GM23248 (cell line): ENCODE results near the gene PIF1. TPM values are rescaled to one million over a fixed set of nuclear protein-coding genes. Genes with fewer than 3 reads are reported as not detected.

ENCODE experiments used
- DNase-seq: peaks from one replicate; pipeline ENCODE4 v3.0.0-alpha.2; 2015
- H2AFZ ChIP-seq: fragments of 200-600 bp; sonication (generic); 2 replicates; pipeline ENCODE4 v1.6.1; 2016; ENCODE audit warnings: antibody characterized with exemption
- H3F3A ChIP-seq: fragments of 200-600 bp; sonication (generic); 2 replicates; pipeline ENCODE4 v1.6.1; 2016; ENCODE audit warnings: mild to moderate bottlenecking, antibody characterized with exemption, mixed run types; ENCODE audit not compliant: insufficient read depth
- H3K27ac ChIP-seq: fragments of 200-600 bp; sonication (generic); 2 replicates; pipeline ENCODE4 v1.5.1; 2016; ENCODE audit warnings: mild to moderate bottlenecking
- H3K27me3 ChIP-seq: fragments of 200-600 bp; sonication (generic); replicated peaks from 2 replicates; pipeline ENCODE4 v1.6.1; 2016; ENCODE audit warnings: mild to moderate bottlenecking; ENCODE audit not compliant: insufficient read depth
- H3K36me3 ChIP-seq: fragments of 200-600 bp; sonication (generic); 2 replicates; pipeline ENCODE4 v1.6.1; 2016; ENCODE audit warnings: low read depth, mild to moderate bottlenecking
- H3K4me1 ChIP-seq: fragments of 200-600 bp; sonication (generic); 2 replicates; pipeline ENCODE4 v1.6.1; 2016; ENCODE audit warnings: mild to moderate bottlenecking; ENCODE audit not compliant: insufficient read depth
- H3K4me2 ChIP-seq: fragments of 200-600 bp; sonication (generic); one replicate; pipeline ENCODE4 v1.6.1; 2016; ENCODE audit warnings: mild to moderate bottlenecking; ENCODE audit not compliant: unreplicated experiment
- H3K4me3 ChIP-seq: fragments of 200-600 bp; sonication (generic); 2 replicates; pipeline ENCODE4 v1.5.1; 2016; ENCODE audit warnings: mild to moderate bottlenecking
- H3K79me2 ChIP-seq: fragments of 200-600 bp; sonication (generic); 2 replicates; pipeline ENCODE4 v1.6.1; 2016; ENCODE audit warnings: mild to moderate bottlenecking; ENCODE audit not compliant: insufficient read depth
- H3K9ac ChIP-seq: fragments of 200-600 bp; sonication (generic); 2 replicates; pipeline ENCODE4 v1.6.1; 2016; ENCODE audit warnings: mild to moderate bottlenecking
- H3K9me2 ChIP-seq: fragments of 200-600 bp; sonication (generic); 2 replicates; pipeline ENCODE4 v1.6.1; 2016; ENCODE audit warnings: mixed run types, mild to moderate bottlenecking, moderate library complexity; ENCODE audit not compliant: insufficient read depth
- H3K9me3 ChIP-seq: fragments of 200-600 bp; sonication (generic); one replicate; pipeline ENCODE4 v1.6.1; 2017; ENCODE audit warnings: low read depth
- H4K20me1 ChIP-seq: fragments of 200-600 bp; sonication (generic); 2 replicates; pipeline ENCODE4 v1.6.0; 2016; ENCODE audit not compliant: insufficient read depth
- EZH2 ChIP-seq: fragments of 200-600 bp; sonication (generic); IDR thresholded peaks from 2 replicates; pipeline ENCODE4 v1.6.1; 2018; ENCODE audit warnings: antibody characterized with exemption, mild to moderate bottlenecking; ENCODE audit not compliant: insufficient read depth, poor library complexity, severe bottlenecking
- EZH2phosphoT487 ChIP-seq: fragments of 200-600 bp; sonication (generic); IDR thresholded peaks from 2 replicates; pipeline ENCODE4 v1.6.1; 2018; ENCODE audit warnings: antibody characterized with exemption, moderate library complexity, mild to moderate bottlenecking, low read depth; ENCODE audit not compliant: insufficient read depth
- WGBS, 2 experiments: methylation state at CpG; one replicate each; pipeline ENCODE4 v1.1.6; 2015 to 2017; ENCODE audit warnings: low lambda C conversion rate in 2 of 2, low coverage in 1 of 2; ENCODE audit errors: missing lambda C conversion rate in 2 of 2; 5-methylcytosine and 5-hydroxymethylcytosine counted together
- in situ Hi-C: fragments of 300-500 bp; cut with MboI; formaldehyde crosslinking; loops from 2 replicates; pipeline ENCODE4 v1.15.0; 2020
- polyA plus RNA-seq: library from polyadenylated mRNA; unstranded; fragments of >200 nt; fragmentation: Nextera tagmentation; extraction: Ambion mirVana; gene quantifications from 2 replicates; pipeline ENCODE4 v1.2.1, GENCODE V29; 2016
- total RNA-seq: library from RNA; depleted of rRNA; stranded (reverse); fragments of >200 nt; shearing (Covaris generic); gene quantifications from 2 replicates; pipeline ENCODE4 v1.2.3, GENCODE V29; 2014; rRNA removed

Gene PIF1
- total and polyA plus RNA-seq, 2 experiments from 2014 or later, result 7.0 to 9.7 TPM

GRCh38 chr15:64772964-64773363 is 52.5 kb downstream of the PIF1 start:
- Histone ChIP-seq H3F3A (no peaks in the 10 kb centered on the region), H3K4me3 (no peak overlapping the region), H3K79me2 (no peaks in the 10 kb centered on the region), H3K9me2 (no peaks in the 10 kb centered on the region), H3K9me3 (no peaks in the 10 kb centered on the region), H4K20me1 (no peaks in the 10 kb centered on the region), H2AFZ (no peak overlapping the region), H3K4me2 (no peak overlapping the region), H3K27ac (no peak overlapping the region), H3K4me1 (no peaks in the 10 kb centered on the region), H3K36me3 (no peaks in the 10 kb centered on the region), H3K27me3 (peaks cover 4% of the 10 kb centered on the region; the same call in 1 of the 2 replicates), H3K9ac (no peak overlapping the region)
- DNase-seq, result no peak
- in situ Hi-C loops, result no loop called here
- TF ChIP-seq EZH2phosphoT487 (no peak), EZH2 (no peak)
- 81 to 86% methylated on average over 6 of the region's 6 CpGs for WGBS, 2 experiments

GRCh38 chr15:64772488-64772887 is 53.0 kb downstream of the PIF1 start:
- no peak overlapping the region for H3K9ac ChIP-seq
- no peak overlapping the region for H3K4me3 ChIP-seq
- no peak for DNase-seq
- TF ChIP-seq EZH2, result no peak
- no peak for TF ChIP-seq EZH2phosphoT487
- no peaks in the 10 kb centered on the region for H4K20me1 ChIP-seq
- no peaks in the 10 kb centered on the region for H3F3A ChIP-seq
- in situ Hi-C loops, result no loop called here
- H3K27me3 ChIP-seq, result peaks cover 4% of the 10 kb centered on the region; the same call in 1 of the 2 replicates
- no peaks in the 10 kb centered on the region for H3K36me3 ChIP-seq
- no peaks in the 10 kb centered on the region for H3K9me3 ChIP-seq
- no peaks in the 10 kb centered on the region for H3K4me1 ChIP-seq
- WGBS, 2 experiments, result 60 to 61% methylated on average over 3 of the region's 3 CpGs
- H3K27ac ChIP-seq, result no peak overlapping the region
- no peak overlapping the region for H3K4me2 ChIP-seq
- H3K79me2 ChIP-seq, result no peaks in the 10 kb centered on the region
- H3K9me2 ChIP-seq, result no peaks in the 10 kb centered on the region
- H2AFZ ChIP-seq, result no peak overlapping the region

GRCh38 chr15:64770626-64771025 is 54.8 kb downstream of the PIF1 start:
- H3K9me2 ChIP-seq, result no peaks in the 10 kb centered on the region
- no peaks in the 10 kb centered on the region for H3K36me3 ChIP-seq
- H3F3A ChIP-seq, result no peaks in the 10 kb centered on the region
- no peaks in the 10 kb centered on the region for H3K9me3 ChIP-seq
- no peaks in the 10 kb centered on the region for H3K27me3 ChIP-seq
- H3K9ac ChIP-seq, result no peak overlapping the region
- no peaks in the 10 kb centered on the region for H3K4me1 ChIP-seq
- no peak for DNase-seq
- 31 to 40% methylated on average over 2 of the region's 2 CpGs for WGBS, 2 experiments
- no peak overlapping the region for H2AFZ ChIP-seq
- no peaks in the 10 kb centered on the region for H4K20me1 ChIP-seq
- TF ChIP-seq EZH2phosphoT487 (no peak), EZH2 (no peak)
- in situ Hi-C loops, result no loop called here
- H3K27ac ChIP-seq, result no peak overlapping the region
- H3K4me2 ChIP-seq, result no peak overlapping the region
- no peaks in the 10 kb centered on the region for H3K79me2 ChIP-seq
- H3K4me3 ChIP-seq, result no peak overlapping the region

- Histone ChIP-seq H2AFZ (no peak overlapping the region), H3K4me1 (no peaks in the 10 kb centered on the region), H3K9ac (no peak overlapping the region), H3K4me3 (no peak overlapping the region), H3K79me2 (no peaks in the 10 kb centered on the region), H3K4me2 (no peak overlapping the region), H3K9me2 (no peaks in the 10 kb centered on the region), H3K9me3 (no peaks in the 10 kb centered on the region), H3K27ac (no peak overlapping the region), H3F3A (no peaks in the 10 kb centered on the region), H3K27me3 (no peaks in the 10 kb centered on the region), H4K20me1 (no peaks in the 10 kb centered on the region), H3K36me3 (no peaks in the 10 kb centered on the region)
- TF ChIP-seq EZH2, result no peak
- 95 to 97% methylated on average over 7 of the region's 7 CpGs for WGBS, 2 experiments
- no peak for DNase-seq
- in situ Hi-C loops, result no loop called here
Measured at GRCh38 chr15:64767203-64767602, 58.2 kb downstream of the PIF1 start.

- WGBS, 2 experiments, result 59 to 63% methylated on average over 8 of the region's 8 CpGs
- H3K4me2 ChIP-seq, result no peak overlapping the region
- H3F3A ChIP-seq, result no peaks in the 10 kb centered on the region
- no peak overlapping the region for H2AFZ ChIP-seq
- H3K4me1 ChIP-seq, result no peaks in the 10 kb centered on the region
- no peaks in the 10 kb centered on the region for H4K20me1 ChIP-seq
- no peak overlapping the region for H3K27ac ChIP-seq
- H3K4me3 ChIP-seq, result no peak overlapping the region
- no peaks in the 10 kb centered on the region for H3K27me3 ChIP-seq
- no peak for DNase-seq
- no peaks in the 10 kb centered on the region for H3K9me3 ChIP-seq
- no peaks in the 10 kb centered on the region for H3K9me2 ChIP-seq
- in situ Hi-C loops, result no loop called here
- TF ChIP-seq EZH2, result no peak
- H3K79me2 ChIP-seq, result no peaks in the 10 kb centered on the region
- H3K9ac ChIP-seq, result no peak overlapping the region
- H3K36me3 ChIP-seq, result no peaks in the 10 kb centered on the region
Measured at GRCh38 chr15:64766058-64766457, 59.4 kb downstream of the PIF1 start.

Other genes with a start within 250 kb of the PIF1 start
- gene RBPMS2, start 50.1 kb downstream of the PIF1 start, total RNA-seq, result not detected in 2 replicates
- gene RBPMS2, start 50.1 kb downstream of the PIF1 start, polyA plus RNA-seq, result 0.54 and 0.71 TPM in 2 replicates
- gene PLEKHO2, start 16.3 kb upstream of the PIF1 start, total RNA-seq, result 27.2 and 35.3 TPM in 2 replicates
- gene PLEKHO2, start 16.3 kb upstream of the PIF1 start, polyA plus RNA-seq, result 30.7 and 32.3 TPM in 2 replicates
- 3.1 and 3.3 TPM in 2 replicates for gene ANKDD1A, start 86.3 kb upstream of the PIF1 start, total RNA-seq
- 2.7 and 3.5 TPM in 2 replicates for gene ANKDD1A, start 86.3 kb upstream of the PIF1 start, polyA plus RNA-seq
- gene SPG21, start 164.3 kb upstream of the PIF1 start, total RNA-seq, result 66.3 and 78.4 TPM in 2 replicates
- gene SPG21, start 164.3 kb upstream of the PIF1 start, polyA plus RNA-seq, result 106 and 107 TPM in 2 replicates
- 25.3 and 26.4 TPM in 2 replicates for gene MTFMT, start 204.0 kb upstream of the PIF1 start, total RNA-seq
- 22.2 and 23.8 TPM in 2 replicates for gene MTFMT, start 204.0 kb upstream of the PIF1 start, polyA plus RNA-seq
- gene SLC51B, start 219.7 kb upstream of the PIF1 start, total RNA-seq, result not detected in 2 replicates
- not detected in 2 replicates for gene SLC51B, start 219.7 kb upstream of the PIF1 start, polyA plus RNA-seq
- not detected in 2 replicates for gene RASL12, start 242.3 kb upstream of the PIF1 start, total RNA-seq
- gene RASL12, start 242.3 kb upstream of the PIF1 start, polyA plus RNA-seq, result not detected in 2 replicates